IPS-18c (cell line): ENCODE data around the gene ABCC11.

Source experiments
- H3K4me3 ChIP-seq: 2 replicates; pipeline ENCODE4 v1.7.0; 2013; ENCODE audit warnings: low read depth, mild to moderate bottlenecking, low read length, moderate library complexity; ENCODE audit not compliant: insufficient read depth
- H3K9me3 ChIP-seq: one replicate; pipeline ENCODE4 v1.6.1; 2013; ENCODE audit warnings: mild to moderate bottlenecking, low read length, moderate library complexity; ENCODE audit not compliant: control insufficient read depth, insufficient read depth

The ABCC11 gene

GRCh38 chr16:48218473-48218872, 28.9 kb downstream of the ABCC11 start:
- Histone ChIP-seq H3K4me3 (no peak overlapping the region), H3K9me3 (no peaks in the 10 kb centered on the region)

- H3K9me3 ChIP-seq: no peaks in the 10 kb centered on the region
- H3K4me3 ChIP-seq: no peak overlapping the region
Measured at GRCh38 chr16:48217708-48218107, 29.6 kb downstream of the ABCC11 start.

GRCh38 chr16:48215738-48216137, 31.6 kb downstream of the ABCC11 start:
- Histone ChIP-seq H3K4me3 (no peak overlapping the region), H3K9me3 (no peaks in the 10 kb centered on the region)

- H3K4me3 ChIP-seq: no peak overlapping the region
- no peaks in the 10 kb centered on the region for H3K9me3 ChIP-seq
Measured at GRCh38 chr16:48212033-48212432, 35.3 kb downstream of the ABCC11 start.

GRCh38 chr16:48210747-48211146, 36.6 kb downstream of the ABCC11 start:
- Histone ChIP-seq H3K4me3 (no peak overlapping the region), H3K9me3 (no peaks in the 10 kb centered on the region)

- no peak overlapping the region for H3K4me3 ChIP-seq
- no peaks in the 10 kb centered on the region for H3K9me3 ChIP-seq
Measured at GRCh38 chr16:48206594-48207242, 40.6 kb downstream of the ABCC11 start.

GRCh38 chr16:48204825-48205151, 42.6 kb downstream of the ABCC11 start:
- Histone ChIP-seq H3K4me3 (no peak overlapping the region), H3K9me3 (no peaks in the 10 kb centered on the region)

- no peak overlapping the region for H3K4me3 ChIP-seq
- no peaks in the 10 kb centered on the region for H3K9me3 ChIP-seq
Measured at GRCh38 chr16:48203974-48204824, 43.1 kb downstream of the ABCC11 start.

GRCh38 chr16:48201515-48202201, 45.7 kb downstream of the ABCC11 start:
- Histone ChIP-seq H3K4me3 (no peak overlapping the region), H3K9me3 (no peaks in the 10 kb centered on the region)

- H3K4me3 ChIP-seq: no peak overlapping the region
- H3K9me3 ChIP-seq: no peaks in the 10 kb centered on the region
Measured at GRCh38 chr16:48197294-48197693, 50.0 kb downstream of the ABCC11 start.

- Histone ChIP-seq H3K9me3 (no peaks in the 10 kb centered on the region), H3K4me3 (no peak overlapping the region)
Measured at GRCh38 chr16:48194828-48195556, 52.3 kb downstream of the ABCC11 start.

- Histone ChIP-seq H3K9me3 (no peaks in the 10 kb centered on the region), H3K4me3 (no peak overlapping the region)
Measured at GRCh38 chr16:48193846-48194245, 53.5 kb downstream of the ABCC11 start.

- Histone ChIP-seq H3K4me3 (no peak overlapping the region), H3K9me3 (no peaks in the 10 kb centered on the region)
Measured at GRCh38 chr16:48188449-48189102, 58.8 kb downstream of the ABCC11 start.

- no peaks in the 10 kb centered on the region for H3K9me3 ChIP-seq
- H3K4me3 ChIP-seq: no peak overlapping the region
Measured at GRCh38 chr16:48187779-48188178, 59.6 kb downstream of the ABCC11 start.

GRCh38 chr16:48184681-48185080, 62.7 kb downstream of the ABCC11 start:
- no peak overlapping the region for H3K4me3 ChIP-seq
- H3K9me3 ChIP-seq: no peaks in the 10 kb centered on the region

GRCh38 chr16:48182979-48183537, 64.3 kb downstream of the ABCC11 start:
- Histone ChIP-seq H3K4me3 (no peak overlapping the region), H3K9me3 (no peaks in the 10 kb centered on the region)
